Fibroblast of lung (primary cell): ENCODE results near the gene FNBP1L. TPM values are rescaled to one million over a fixed set of nuclear protein-coding genes. Genes with fewer than 3 reads are reported as not detected.

Source experiments
- DNase-seq, 2 donors: peaks; one replicate each; pipeline versions ENCODE4 v3.0.0 to v3.0.0-alpha.2; 2010; ENCODE audit warnings: low read depth in 2 of 2
- H2AFZ ChIP-seq: 2 replicates; pipeline ENCODE4 v1.5.1; 2012; ENCODE audit warnings: low read length, control low read depth, inconsistent platforms
- H3K27ac ChIP-seq: 2 replicates; pipeline ENCODE4 v1.5.1; 2011; ENCODE audit warnings: low read length, control low read depth; ENCODE audit not compliant: insufficient read depth
- H3K27me3 ChIP-seq: 2 replicates; pipeline ENCODE4 v1.5.1; 2011; ENCODE audit warnings: mild to moderate bottlenecking, low read length; ENCODE audit not compliant: control insufficient read depth, insufficient read depth
- H3K36me3 ChIP-seq: 2 replicates; pipeline ENCODE4 v1.5.1; 2011; ENCODE audit warnings: low read length; ENCODE audit not compliant: control insufficient read depth, insufficient read depth
- H3K4me1 ChIP-seq: 2 replicates; pipeline ENCODE4 v1.5.1; 2011; ENCODE audit warnings: low read length; ENCODE audit not compliant: control insufficient read depth, insufficient read depth; ENCODE audit errors: extremely low read depth
- H3K4me2 ChIP-seq: 2 replicates; pipeline ENCODE4 v1.5.1; 2011; ENCODE audit warnings: low read length, control low read depth; ENCODE audit not compliant: insufficient read depth; ENCODE audit errors: extremely low read depth
- H3K4me3 ChIP-seq, 4 experiments: fragments of 200-600 bp in 1 of 4; sonication (generic) in 1 of 4; replicated peaks in 1 of 4; 2 replicates each; pipeline ENCODE4 v1.5.1; 2011 to 2016; ENCODE audit warnings: low read length in 4 of 4, low read depth in 3 of 4, mild to moderate bottlenecking in 3 of 4, control low read depth in 2 of 4, inconsistent platforms in 1 of 4, mixed read lengths in 1 of 4; ENCODE audit not compliant: insufficient read depth in 1 of 4; ENCODE audit errors: control extremely low read depth in 1 of 4
- H3K79me2 ChIP-seq: 2 replicates; pipeline ENCODE4 v1.5.1; 2012; ENCODE audit warnings: mild to moderate bottlenecking, low read length, inconsistent platforms; ENCODE audit not compliant: control insufficient read depth, insufficient read depth
- H3K9ac ChIP-seq: 2 replicates; pipeline ENCODE4 v1.5.1; 2011; ENCODE audit warnings: mild to moderate bottlenecking, low read length, control low read depth; ENCODE audit not compliant: insufficient read depth
- H3K9me3 ChIP-seq: 2 replicates; pipeline ENCODE4 v1.5.1; 2012; ENCODE audit warnings: low read depth, low read length; ENCODE audit not compliant: control insufficient read depth, insufficient read depth
- H4K20me1 ChIP-seq: 2 replicates; pipeline ENCODE4 v1.5.1; 2011; ENCODE audit warnings: low read length; ENCODE audit not compliant: control insufficient read depth, insufficient read depth; ENCODE audit errors: extremely low read depth
- CTCF ChIP-seq, 2 donors: IDR thresholded peaks in 1 of 2; conservative IDR thresholded peaks in 1 of 2; 1 replicate in 1 of 2; 2 replicates in 1 of 2; pipeline ENCODE4 v1.5.1; 2011 to 2012; ENCODE audit warnings: low read length in 2 of 2, control low read depth in 1 of 2, inconsistent platforms in 1 of 2, low read depth in 1 of 2, mild to moderate bottlenecking in 1 of 2
- EZH2 ChIP-seq: IDR thresholded peaks from 2 replicates; pipeline ENCODE4 v1.5.1; 2012; ENCODE audit warnings: low read length, control low read depth, mild to moderate bottlenecking; ENCODE audit errors: missing control alignments
- polyA plus RNA-seq, 2 donors: library from polyadenylated mRNA; depleted of rRNA in 1 of 2; stranded (reverse) in 1 of 2; unstranded in 1 of 2; fragments of >200 nt; gene quantifications; 2 replicates each; pipeline ENCODE4 v1.2.1, GENCODE V29; 2011 to 2012; ENCODE audit warnings: missing spikeins in 1 of 2
- total RNA-seq: library from RNA; depleted of rRNA; stranded (reverse); fragments of >200 nt; gene quantifications from 2 replicates; pipeline ENCODE4 v1.2.1, GENCODE V29; 2014

Gene FNBP1L
- total and polyA plus RNA-seq, 2 donors (not counting 1 experiment from before 2014, with no cell fraction given): 3.0 to 4.1 TPM

GRCh38 chr1:93541045-93541444, 93.1 kb downstream of the FNBP1L start:
- no peaks in the 10 kb centered on the region for H4K20me1 ChIP-seq
- H3K9me3 ChIP-seq: no peaks in the 10 kb centered on the region
- H3K4me1 ChIP-seq: no peaks in the 10 kb centered on the region
- no peaks in the 10 kb centered on the region for H3K27me3 ChIP-seq
- TF ChIP-seq CTCF (conservative IDR thresholded peaks at IDR 0.05 in 1 of 2, IDR thresholded peaks at IDR 0.05 in 1 of 2; ENCODE audit: low read depth in 1 of 2, low read length in 2 of 2): no peak
- no peak for TF ChIP-seq EZH2
- no peak for DNase-seq
- no peaks in the 10 kb centered on the region for H3K79me2 ChIP-seq
- no peak overlapping the region for H3K9ac ChIP-seq
- no peak overlapping the region for H3K27ac ChIP-seq
- H3K4me3 ChIP-seq: no peak overlapping the region
- no peaks in the 10 kb centered on the region for H3K36me3 ChIP-seq
- H2AFZ ChIP-seq: no peak overlapping the region
- H3K4me2 ChIP-seq: no peak overlapping the region

- H3K36me3 ChIP-seq: no peaks in the 10 kb centered on the region
- no peaks in the 10 kb centered on the region for H3K9me3 ChIP-seq
- no peaks in the 10 kb centered on the region for H3K27me3 ChIP-seq
- TF ChIP-seq CTCF (conservative IDR thresholded peaks at IDR 0.05 in 1 of 2, IDR thresholded peaks at IDR 0.05 in 1 of 2; ENCODE audit: low read depth in 1 of 2, low read length in 2 of 2): no peak
- TF ChIP-seq EZH2: no peak
- no peak overlapping the region for H3K4me3 ChIP-seq
- no peak for DNase-seq
- no peak overlapping the region for H3K27ac ChIP-seq
- H4K20me1 ChIP-seq: no peaks in the 10 kb centered on the region
- no peak overlapping the region for H3K9ac ChIP-seq
- H3K4me1 ChIP-seq: no peaks in the 10 kb centered on the region
- no peak overlapping the region for H3K4me2 ChIP-seq
- H2AFZ ChIP-seq: no peak overlapping the region
- H3K79me2 ChIP-seq: no peaks in the 10 kb centered on the region
Measured at GRCh38 chr1:93542398-93542797, 94.5 kb downstream of the FNBP1L start.

- H3K4me2 ChIP-seq: no peak overlapping the region
- H4K20me1 ChIP-seq: no peaks in the 10 kb centered on the region
- DNase-seq: no peak
- no peak overlapping the region for H2AFZ ChIP-seq
- no peak overlapping the region for H3K9ac ChIP-seq
- H3K4me1 ChIP-seq: no peaks in the 10 kb centered on the region
- TF ChIP-seq CTCF (conservative IDR thresholded peaks at IDR 0.05 in 1 of 2, IDR thresholded peaks at IDR 0.05 in 1 of 2; ENCODE audit: low read depth in 1 of 2, low read length in 2 of 2): no peak
- TF ChIP-seq EZH2: no peak
- H3K79me2 ChIP-seq: no peaks in the 10 kb centered on the region
- H3K27ac ChIP-seq: no peak overlapping the region
- H3K9me3 ChIP-seq: no peaks in the 10 kb centered on the region
- no peaks in the 10 kb centered on the region for H3K36me3 ChIP-seq
- H3K4me3 ChIP-seq: no peak overlapping the region
- H3K27me3 ChIP-seq: no peaks in the 10 kb centered on the region
Measured at GRCh38 chr1:93546162-93546863, 98.4 kb downstream of the FNBP1L start.
